H9 (cell line): ENCODE results near the gene MROH2B. TPM values are rescaled to one million over a fixed set of nuclear protein-coding genes. Genes with fewer than 3 reads are reported as not detected.

Experiments used
- DNase-seq: peaks from one replicate; pipeline ENCODE4 v3.0.0-alpha.2; 2017
- H2AFZ ChIP-seq: one replicate; pipeline ENCODE4 v1.6.1; 2013; ENCODE audit warnings: mild to moderate bottlenecking, low read length, control low read depth, moderate library complexity
- H2AK5ac ChIP-seq: 2 replicates; pipeline ENCODE4 v1.6.1; 2013; ENCODE audit warnings: low read length, control low read depth, mixed read lengths; ENCODE audit not compliant: insufficient read length
- H2BK120ac ChIP-seq: one replicate; pipeline ENCODE4 v1.6.1; 2013; ENCODE audit warnings: low read depth, mild to moderate bottlenecking, low read length, control low read depth, inconsistent platforms; ENCODE audit not compliant: poor library complexity, severe bottlenecking
- H2BK12ac ChIP-seq: 2 replicates; pipeline ENCODE4 v1.6.1; 2013; ENCODE audit warnings: low read length, control low read depth, mixed read lengths, low read depth; ENCODE audit not compliant: insufficient read length
- H2BK15ac ChIP-seq: 2 replicates; pipeline ENCODE4 v1.6.1; 2013; ENCODE audit warnings: low read depth, low read length, control low read depth
- H2BK20ac ChIP-seq: one replicate; pipeline ENCODE4 v1.6.1; 2013; ENCODE audit warnings: low read depth, mild to moderate bottlenecking, low read length, control low read depth, inconsistent platforms; ENCODE audit not compliant: poor library complexity, severe bottlenecking
- H2BK5ac ChIP-seq: 2 replicates; pipeline ENCODE4 v1.6.1; 2013; ENCODE audit warnings: low read length, control low read depth, mixed read lengths; ENCODE audit not compliant: insufficient read length
- H3K14ac ChIP-seq: 2 replicates; pipeline ENCODE4 v1.6.1; 2013; ENCODE audit warnings: low read length, control low read depth; ENCODE audit not compliant: insufficient read depth
- H3K18ac ChIP-seq: 2 replicates; pipeline ENCODE4 v1.6.1; 2013; ENCODE audit warnings: low read depth, mild to moderate bottlenecking, mixed read lengths, low read length, control low read depth; ENCODE audit not compliant: insufficient read length
- H3K23ac ChIP-seq: 2 replicates; pipeline ENCODE4 v1.6.1; 2013; ENCODE audit warnings: low read length, control low read depth, mixed read lengths, low read depth; ENCODE audit not compliant: insufficient read length
- H3K23me2 ChIP-seq: 2 replicates; pipeline ENCODE4 v1.6.1; 2013; ENCODE audit warnings: low read depth, mild to moderate bottlenecking, mixed read lengths, low read length, control low read depth; ENCODE audit not compliant: insufficient read length, poor library complexity, severe bottlenecking
- H3K27ac ChIP-seq: 2 replicates; pipeline ENCODE4 v1.5.1; 2013; ENCODE audit warnings: low read length, control low read depth, mixed read lengths, low read depth; ENCODE audit not compliant: insufficient read length
- H3K27me3 ChIP-seq: 2 replicates; pipeline ENCODE4 v1.6.1; 2013; ENCODE audit warnings: low read length, control low read depth, inconsistent platforms; ENCODE audit not compliant: insufficient read depth
- H3K4ac ChIP-seq: 2 replicates; pipeline ENCODE4 v1.6.1; 2013; ENCODE audit warnings: low read depth, mild to moderate bottlenecking, control low read depth, inconsistent platforms, low read length, moderate library complexity
- H3K4me1 ChIP-seq: 2 replicates; pipeline ENCODE4 v1.6.1; 2013; ENCODE audit warnings: low read length, control low read depth, inconsistent platforms; ENCODE audit not compliant: insufficient read depth
- H3K4me2 ChIP-seq: 2 replicates; pipeline ENCODE4 v1.6.1; 2013; ENCODE audit warnings: low read length, control low read depth, mixed read lengths; ENCODE audit not compliant: insufficient read length, insufficient read depth
- H3K56ac ChIP-seq: 2 replicates; pipeline ENCODE4 v1.6.1; 2013; ENCODE audit warnings: low read depth, mild to moderate bottlenecking, mixed read lengths, low read length, control low read depth; ENCODE audit not compliant: insufficient read length
- H3K79me1 ChIP-seq: 2 replicates; pipeline ENCODE4 v1.6.1; 2013; ENCODE audit warnings: low read depth, mild to moderate bottlenecking, moderate library complexity, low read length, control low read depth, inconsistent platforms; ENCODE audit not compliant: insufficient read depth, poor library complexity, severe bottlenecking
- H3K79me2 ChIP-seq: 2 replicates; pipeline ENCODE4 v1.6.1; 2013; ENCODE audit warnings: low read length, control low read depth, inconsistent platforms; ENCODE audit not compliant: insufficient read depth
- H3K9ac ChIP-seq: 2 replicates; pipeline ENCODE4 v1.6.1; 2013; ENCODE audit warnings: low read length, control low read depth, mixed read lengths; ENCODE audit not compliant: insufficient read length; ENCODE audit errors: extremely low read depth
- H3K9me3 ChIP-seq: one replicate; pipeline ENCODE4 v1.6.1; 2013; ENCODE audit warnings: low read depth, low read length, inconsistent platforms; ENCODE audit not compliant: control insufficient read depth
- H3T11ph ChIP-seq: one replicate; pipeline ENCODE4 v1.6.1; 2013; ENCODE audit warnings: mild to moderate bottlenecking, low read length, control low read depth, inconsistent platforms
- H4K20me1 ChIP-seq: one replicate; pipeline ENCODE4 v1.6.1; 2013; ENCODE audit not compliant: control insufficient read depth, insufficient read length, insufficient read depth
- H4K5ac ChIP-seq: 2 replicates; pipeline ENCODE4 v1.6.1; 2013; ENCODE audit warnings: low read depth, mild to moderate bottlenecking, mixed read lengths, low read length, control low read depth; ENCODE audit not compliant: insufficient read length
- H4K8ac ChIP-seq: replicated peaks from 2 replicates; pipeline ENCODE4 v1.6.1; 2013; ENCODE audit warnings: low read length, control low read depth, mixed read lengths, low read depth; ENCODE audit not compliant: insufficient read length
- H4K91ac ChIP-seq: 2 replicates; pipeline ENCODE4 v1.6.1; 2013; ENCODE audit warnings: low read depth, mild to moderate bottlenecking, moderate library complexity, mixed read lengths, low read length, control low read depth; ENCODE audit not compliant: insufficient read length
- H3K27ac Mint-ChIP-seq, 3 experiments: 2 replicates in 2 of 3; 3 replicates in 1 of 3; pipeline ENCODE4 v1.8.0; 2020 to 2021; ENCODE audit warnings: mixed read lengths in 3 of 3, mild to moderate bottlenecking in 1 of 3, moderate library complexity in 1 of 3
- H3K27me3 Mint-ChIP-seq: 2 replicates; pipeline ENCODE4 v1.8.0; 2021; ENCODE audit warnings: low read depth, mild to moderate bottlenecking, moderate library complexity, mixed read lengths
- H3K36me3 Mint-ChIP-seq, 3 experiments: 2 replicates in 2 of 3; 3 replicates in 1 of 3; pipeline ENCODE4 v1.8.0; 2020 to 2021; ENCODE audit warnings: low read depth in 3 of 3, mixed read lengths in 3 of 3; ENCODE audit not compliant: insufficient read depth in 1 of 3
- H3K4me1 Mint-ChIP-seq, 2 experiments: 2 replicates each; pipeline ENCODE4 v1.8.0; 2020; ENCODE audit warnings: mixed read lengths in 2 of 2
- H3K4me3 Mint-ChIP-seq, 2 experiments: 2 replicates in 1 of 2; 3 replicates in 1 of 2; pipeline ENCODE4 v1.8.0; 2020 to 2021; ENCODE audit warnings: mild to moderate bottlenecking in 2 of 2, mixed read lengths in 2 of 2, moderate library complexity in 1 of 2
- H3K9me3 Mint-ChIP-seq, 2 experiments: 2 replicates in 1 of 2; 3 replicates in 1 of 2; pipeline ENCODE4 v1.8.0; 2020; ENCODE audit warnings: mild to moderate bottlenecking in 2 of 2, mixed read lengths in 2 of 2, moderate library complexity in 1 of 2
- WGBS: extraction: QIAGEN DNeasy Blood & Tissue Kit; methylation state at CpG from one replicate; pipeline ENCODE4 v1.1.7; 2013; ENCODE audit warnings: missing lambda C conversion rate, low lambda C conversion rate, mixed read lengths; ENCODE audit not compliant: insufficient read length; ENCODE audit errors: extremely low coverage; 5-methylcytosine and 5-hydroxymethylcytosine counted together
- total RNA-seq: library from RNA; stranded (reverse); gene quantifications from 2 replicates; pipeline ENCODE4 v1.2.1, GENCODE V29; 2021
- TF ChIP-seq, protein P1 (sequence below): fragments of 200-600 bp; sonication (generic); conservative IDR thresholded peaks from 3 replicates; pipeline ENCODE4 v1.8.0; 2021; ENCODE audit warnings: antibody characterized with exemption, mild to moderate bottlenecking

The MROH2B gene
- total RNA-seq, 1 experiment from 2014 or later, result not detected

DNA sequence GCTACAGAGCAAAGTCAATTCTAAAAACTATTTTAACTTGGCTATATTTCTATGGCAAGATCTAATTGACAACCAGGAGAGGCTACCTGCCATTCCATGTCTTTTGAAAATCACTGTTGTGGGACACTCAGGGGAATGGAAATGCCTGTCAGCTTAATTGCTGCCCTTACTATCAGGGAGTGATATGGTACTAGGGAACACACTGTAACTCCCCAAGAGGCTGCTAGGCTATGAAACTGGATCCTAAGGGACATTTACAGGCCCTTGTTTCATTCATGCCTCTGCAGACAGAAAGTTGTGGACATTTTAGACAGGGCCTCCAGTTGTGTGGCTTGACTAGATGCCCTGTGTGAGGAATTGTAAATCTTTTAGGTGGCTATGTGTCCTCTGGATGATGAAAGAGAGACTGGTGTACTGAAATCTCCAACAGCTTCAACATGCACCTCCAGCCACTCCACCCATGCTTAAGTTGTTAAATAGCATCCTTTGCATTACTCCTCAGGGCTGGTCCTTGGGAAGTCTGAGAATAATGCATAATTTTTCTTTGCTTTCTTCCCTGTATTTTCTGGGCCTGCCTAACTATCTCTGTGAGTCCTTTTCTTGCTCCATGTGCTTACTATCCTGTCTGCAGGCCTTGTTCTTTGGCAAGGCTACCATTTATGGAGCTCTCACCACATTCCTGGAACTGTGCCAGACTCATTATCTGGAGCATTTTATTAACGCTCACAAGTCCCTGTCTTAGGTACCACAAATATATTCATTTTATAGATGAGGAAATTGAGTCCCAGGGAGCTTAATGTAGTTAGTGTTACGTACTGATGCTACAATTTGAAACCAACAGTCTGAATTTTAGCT is 3.2 kb downstream of the MROH2B start:
- Histone ChIP-seq H3K18ac (no peak overlapping the region), H2AFZ (no peak overlapping the region), H3K27ac (no peak overlapping the region), H3K23ac (no peak overlapping the region), H3K14ac (no peak overlapping the region), H3K4me2 (no peak overlapping the region), H2BK20ac (no peak overlapping the region), H3K79me2 (no peaks in the 10 kb centered on the region), H3T11ph (no peak overlapping the region), H3K9ac (no peak overlapping the region), H3K56ac (no peak overlapping the region), H3K23me2 (no peaks in the 10 kb centered on the region), H3K4me1 (peaks cover 2% of the 10 kb centered on the region; the same call in 1 of the 2 replicates), H2AK5ac (no peak overlapping the region), H3K4ac (no peak overlapping the region), H2BK120ac (no peak overlapping the region), H4K5ac (no peak overlapping the region), H4K8ac (no peak overlapping the region), H3K27me3 (no peaks in the 10 kb centered on the region), H2BK15ac (no peak overlapping the region), H4K91ac (no peak overlapping the region), H3K9me3 (no peaks in the 10 kb centered on the region), H2BK12ac (no peak overlapping the region), H3K79me1 (no peaks in the 10 kb centered on the region), H4K20me1 (no peaks in the 10 kb centered on the region), H2BK5ac (no peak overlapping the region)
- H3K27me3 Mint-ChIP-seq, result no peaks in the 10 kb centered on the region
- TF ChIP-seq, protein P1, sequence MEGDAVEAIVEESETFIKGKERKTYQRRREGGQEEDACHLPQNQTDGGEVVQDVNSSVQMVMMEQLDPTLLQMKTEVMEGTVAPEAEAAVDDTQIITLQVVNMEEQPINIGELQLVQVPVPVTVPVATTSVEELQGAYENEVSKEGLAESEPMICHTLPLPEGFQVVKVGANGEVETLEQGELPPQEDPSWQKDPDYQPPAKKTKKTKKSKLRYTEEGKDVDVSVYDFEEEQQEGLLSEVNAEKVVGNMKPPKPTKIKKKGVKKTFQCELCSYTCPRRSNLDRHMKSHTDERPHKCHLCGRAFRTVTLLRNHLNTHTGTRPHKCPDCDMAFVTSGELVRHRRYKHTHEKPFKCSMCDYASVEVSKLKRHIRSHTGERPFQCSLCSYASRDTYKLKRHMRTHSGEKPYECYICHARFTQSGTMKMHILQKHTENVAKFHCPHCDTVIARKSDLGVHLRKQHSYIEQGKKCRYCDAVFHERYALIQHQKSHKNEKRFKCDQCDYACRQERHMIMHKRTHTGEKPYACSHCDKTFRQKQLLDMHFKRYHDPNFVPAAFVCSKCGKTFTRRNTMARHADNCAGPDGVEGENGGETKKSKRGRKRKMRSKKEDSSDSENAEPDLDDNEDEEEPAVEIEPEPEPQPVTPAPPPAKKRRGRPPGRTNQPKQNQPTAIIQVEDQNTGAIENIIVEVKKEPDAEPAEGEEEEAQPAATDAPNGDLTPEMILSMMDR, result no peak
- no peaks in the 10 kb centered on the region for H3K9me3 Mint-ChIP-seq
- peaks cover 15 to 21% of the 10 kb centered on the region in 2 experiments for H3K4me1 Mint-ChIP-seq
- WGBS, result no CpG with 5 or more reads among the region's 2 CpGs
- no peak overlapping the region for H3K27ac Mint-ChIP-seq
- no peak overlapping the region for H3K4me3 Mint-ChIP-seq
- no peaks in the 10 kb centered on the region for H3K36me3 Mint-ChIP-seq
- no peak for DNase-seq
